Stimulated activated CD8-positive, alpha-beta memory T cell treated with anti-CD3 and anti-CD28 coated beads, Interleukin-12 subunit alpha, Interleukin-12 subunit beta, amount 100 ng/mL, for 24 hours (primary cell): Measurements from ENCODE around the gene ULBP2.
"Not testable (repeated sequence)": the region's sequence is repeated elsewhere in the genome, so short reads cannot be mapped to it uniquely, and the experiment has no call there.

Source experiments
- DNase-seq: peaks from one replicate; pipeline ENCODE4 v3.0.0-alpha.2; 2020; ENCODE audit errors: extremely low read depth

ULBP2 gene

DNA sequence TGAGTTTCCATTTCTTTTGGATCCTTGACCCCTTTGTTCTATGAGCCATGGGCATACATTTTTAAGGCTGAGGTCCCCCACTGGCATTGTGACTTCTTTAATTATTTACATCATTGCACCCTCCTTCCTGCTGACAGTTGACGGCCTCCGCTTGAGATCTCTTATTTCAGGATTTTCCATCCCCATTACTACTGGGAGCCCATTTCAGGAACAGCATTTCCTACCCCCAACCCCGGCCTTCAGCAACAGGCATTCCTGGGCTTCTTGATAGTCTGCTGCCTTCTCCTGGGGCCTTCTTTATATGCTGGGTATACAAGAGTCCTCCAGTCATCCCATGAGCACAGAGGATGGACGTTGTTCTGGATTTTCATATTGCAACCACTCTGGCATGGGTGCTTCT is 25.8 kb downstream of the ULBP2 start:
- no peak for DNase-seq

DNA sequence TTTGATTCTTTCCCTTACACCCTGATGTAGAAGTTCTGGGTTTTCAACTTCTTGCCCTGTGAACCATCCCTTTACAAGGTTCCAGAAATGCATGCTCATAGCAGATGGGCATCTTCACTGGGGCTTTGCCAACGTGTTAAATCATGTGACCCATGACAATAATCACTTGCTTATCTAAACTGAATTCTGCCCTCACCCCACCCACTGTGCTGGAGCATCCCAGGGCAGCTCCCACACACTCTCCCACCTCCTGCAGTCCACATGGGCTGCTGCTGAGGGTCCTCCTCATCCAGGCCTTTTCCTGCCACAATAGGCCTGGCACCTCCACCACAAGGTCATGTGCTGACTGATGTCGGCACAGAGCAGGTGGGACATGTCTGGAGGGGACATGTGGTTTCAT is 26.2 kb downstream of the ULBP2 start:
- DNase-seq: not testable (repeated sequence)

DNA sequence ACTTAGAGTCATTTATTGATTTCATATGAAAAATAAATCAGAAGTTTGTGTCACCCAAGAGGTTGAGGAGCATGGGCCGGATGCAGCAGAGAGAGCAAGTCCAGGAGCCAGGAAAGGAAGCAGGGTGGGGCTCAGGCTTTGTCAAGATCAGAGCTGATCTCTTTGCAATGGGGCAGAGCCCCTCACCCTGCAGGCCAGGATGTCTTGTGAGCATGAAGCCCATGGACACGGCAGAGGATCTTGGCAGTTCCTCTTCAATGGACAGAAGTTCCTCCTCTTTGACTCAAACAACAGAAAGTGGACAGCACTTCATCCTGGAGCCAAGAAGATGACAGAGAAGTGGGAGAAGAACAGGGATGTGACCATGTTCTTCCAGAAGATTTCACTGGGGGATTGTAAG is 27.1 kb downstream of the ULBP2 start:
- DNase-seq: not testable (repeated sequence)

DNA sequence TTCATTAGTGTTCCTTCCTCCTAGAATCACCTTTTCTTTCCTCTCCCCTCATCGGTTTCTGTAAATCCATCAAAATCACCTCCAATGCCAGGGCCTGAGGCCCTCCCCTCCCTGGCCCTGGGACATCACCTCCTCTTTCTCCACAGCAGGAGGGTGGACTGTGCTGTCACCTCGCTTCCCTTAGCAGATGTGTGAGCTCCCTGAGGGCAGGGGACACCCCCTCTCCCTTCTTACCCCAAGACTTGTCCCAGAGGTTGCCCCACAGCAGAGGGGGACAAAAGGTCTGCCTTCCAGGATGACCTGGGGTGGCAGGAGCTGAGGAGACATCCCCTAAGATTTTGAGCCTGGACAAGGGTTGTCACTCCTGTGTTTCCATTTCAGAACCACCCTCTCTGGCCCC is 27.8 kb downstream of the ULBP2 start:
- no peak for DNase-seq

DNA sequence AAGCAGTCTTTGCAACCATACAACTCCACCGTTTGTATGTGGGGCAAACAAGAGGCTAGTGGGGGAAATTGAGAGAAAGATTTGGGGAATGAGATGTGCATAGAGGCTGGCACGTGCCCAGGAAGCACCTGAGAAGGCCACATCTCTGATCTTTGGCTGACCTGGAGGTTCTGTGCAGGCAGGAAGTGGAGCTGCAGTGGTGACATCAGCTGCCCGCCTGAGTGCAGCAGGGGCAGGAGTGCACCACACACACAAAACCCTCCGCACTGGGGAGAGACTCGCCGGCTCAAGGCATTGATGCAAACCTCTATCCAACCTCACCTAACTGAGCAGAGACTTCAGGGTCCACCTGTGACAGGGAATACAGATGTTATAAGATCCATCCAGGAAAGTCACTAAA is 32.6 kb downstream of the ULBP2 start:
- DNase-seq: not testable (repeated sequence)

DNA sequence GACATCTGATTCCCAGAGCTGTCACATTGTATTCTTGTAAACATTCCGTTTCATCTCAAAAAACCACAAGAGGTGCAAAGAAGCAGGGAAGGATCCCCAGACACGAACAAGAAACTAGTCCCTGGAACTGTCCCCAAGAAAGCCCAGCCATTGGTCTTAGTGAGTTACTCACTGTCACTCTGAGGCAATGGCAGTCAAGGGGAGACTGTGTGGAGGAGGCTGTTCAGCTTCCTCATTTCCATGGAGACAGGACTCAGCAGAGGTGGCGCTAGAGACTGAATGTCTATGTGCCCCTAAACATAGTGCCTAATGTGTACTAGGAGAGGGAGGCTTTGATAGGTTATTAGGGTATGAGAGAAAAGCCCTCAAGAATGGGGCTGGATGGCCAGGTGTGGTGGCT is 33.0 kb downstream of the ULBP2 start:
- DNase-seq: no peak

DNA sequence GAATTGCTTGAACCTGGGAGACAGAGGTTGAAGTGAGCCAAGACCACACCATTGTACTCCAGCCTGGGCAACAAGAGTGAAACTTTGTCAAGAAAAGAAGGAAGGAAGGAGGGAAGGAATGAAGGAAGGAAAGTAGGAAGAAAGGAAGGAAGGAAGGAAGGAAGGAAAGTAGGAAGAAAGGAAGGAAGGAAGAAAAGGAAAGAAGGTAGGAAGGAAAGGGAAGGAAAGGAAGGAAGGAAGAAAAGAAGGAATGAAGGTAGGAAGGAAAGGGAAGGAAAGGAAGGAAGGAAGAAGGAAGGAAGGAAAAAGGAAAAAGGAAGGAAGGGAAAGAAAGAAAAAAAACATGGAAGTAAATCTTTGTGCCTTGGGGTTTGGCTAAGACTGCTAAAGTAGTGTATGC is 33.6 kb downstream of the ULBP2 start:
- DNase-seq: no peak

DNA sequence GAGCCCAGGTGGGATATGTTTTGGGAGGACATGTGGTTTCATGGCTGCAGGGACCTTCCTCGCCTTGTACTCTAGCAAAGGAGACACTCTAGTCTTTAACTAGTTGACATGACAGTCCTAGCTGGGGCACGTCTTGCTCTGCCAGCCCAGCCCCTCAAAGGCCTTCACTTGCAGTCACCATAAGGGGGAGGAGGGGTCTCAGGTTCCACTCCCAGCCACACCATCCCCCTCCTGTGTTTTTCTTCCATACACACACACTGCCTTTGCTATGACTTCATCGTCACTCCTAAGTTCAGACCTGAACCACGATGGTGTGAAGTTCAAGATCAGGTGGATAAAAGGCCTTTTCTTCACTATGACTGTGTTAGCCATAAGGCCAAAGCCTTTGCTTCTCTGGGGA is 35.4 kb downstream of the ULBP2 start:
- no peak for DNase-seq

DNA sequence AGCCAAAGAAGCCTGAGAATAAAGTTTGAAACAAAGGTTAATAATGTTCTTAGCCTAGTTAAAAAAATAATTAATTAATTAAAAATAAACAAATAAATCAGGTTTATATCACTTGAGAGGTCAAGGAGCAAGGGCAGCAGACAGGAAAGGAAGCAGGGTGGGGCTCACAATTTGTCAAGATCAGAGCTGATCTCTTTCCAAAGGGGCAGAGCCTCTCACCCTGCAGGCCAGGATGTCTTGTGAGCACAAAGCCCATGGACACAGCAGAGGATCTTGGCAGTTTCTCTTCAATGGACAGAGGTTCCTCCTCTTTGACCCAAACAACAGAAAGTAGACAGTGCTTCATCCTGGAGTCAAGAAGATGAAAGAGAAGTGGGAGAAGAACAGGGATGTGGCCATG is 36.8 kb downstream of the ULBP2 start:
- DNase-seq: no peak

DNA sequence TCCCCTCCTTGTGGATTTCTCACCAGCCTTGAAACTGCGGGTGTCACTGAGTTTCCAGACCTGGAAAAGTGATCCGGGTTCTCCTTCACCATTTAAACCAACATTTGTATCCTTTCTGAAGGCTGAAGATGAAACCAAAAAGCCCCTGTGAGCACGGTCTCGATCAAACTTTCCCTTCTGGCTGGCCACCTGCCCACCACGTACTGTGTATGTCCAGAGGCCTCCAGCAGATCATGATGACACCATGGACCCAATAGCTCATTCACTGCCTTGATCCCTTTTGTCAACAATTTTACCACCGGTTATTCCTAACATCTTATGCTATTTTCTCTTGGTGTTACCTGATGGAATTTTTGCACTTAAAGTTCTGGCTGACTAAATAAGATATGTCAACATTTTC is 37.5 kb downstream of the ULBP2 start:
- DNase-seq: no peak

DNA sequence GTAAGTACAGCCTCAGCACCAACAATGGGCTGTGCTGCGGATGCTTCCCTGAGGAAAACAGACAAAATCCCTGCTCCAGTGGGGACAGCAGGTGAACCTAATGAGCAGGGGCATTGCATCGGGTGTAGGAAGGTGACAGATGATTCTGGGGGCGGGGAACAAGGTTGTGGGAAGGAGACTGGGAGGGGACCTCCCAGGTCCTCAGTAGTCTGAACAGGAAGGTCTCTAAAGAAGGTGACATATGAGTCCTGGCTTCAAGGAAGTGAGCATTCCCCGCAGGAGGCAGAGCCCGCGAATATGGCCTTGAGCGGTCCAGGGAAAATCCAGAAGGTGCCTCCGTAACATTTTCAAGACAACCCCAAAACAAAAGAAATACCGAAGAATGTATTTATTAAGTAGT is 41.3 kb downstream of the ULBP2 start:
- DNase-seq: no peak

DNA sequence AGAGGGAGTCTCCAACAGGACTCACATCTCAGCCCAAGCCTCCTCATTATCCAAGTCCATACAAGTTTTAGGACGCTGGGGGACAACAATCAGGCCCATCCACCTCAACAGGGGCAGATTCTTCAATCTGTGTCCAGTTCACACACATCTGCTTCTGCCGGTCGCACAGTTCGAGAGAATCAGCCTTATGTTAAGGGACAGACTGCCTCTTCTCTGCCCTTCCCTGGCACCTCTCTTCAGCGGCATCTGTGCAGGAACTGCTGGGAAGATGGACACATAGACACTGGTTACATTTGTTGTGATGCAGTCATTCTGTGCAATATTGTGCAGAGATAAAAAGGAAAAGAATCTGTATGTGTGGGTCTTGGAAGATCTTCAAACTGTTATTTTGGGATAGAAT is 43.0 kb downstream of the ULBP2 start:
- DNase-seq: no peak

DNA sequence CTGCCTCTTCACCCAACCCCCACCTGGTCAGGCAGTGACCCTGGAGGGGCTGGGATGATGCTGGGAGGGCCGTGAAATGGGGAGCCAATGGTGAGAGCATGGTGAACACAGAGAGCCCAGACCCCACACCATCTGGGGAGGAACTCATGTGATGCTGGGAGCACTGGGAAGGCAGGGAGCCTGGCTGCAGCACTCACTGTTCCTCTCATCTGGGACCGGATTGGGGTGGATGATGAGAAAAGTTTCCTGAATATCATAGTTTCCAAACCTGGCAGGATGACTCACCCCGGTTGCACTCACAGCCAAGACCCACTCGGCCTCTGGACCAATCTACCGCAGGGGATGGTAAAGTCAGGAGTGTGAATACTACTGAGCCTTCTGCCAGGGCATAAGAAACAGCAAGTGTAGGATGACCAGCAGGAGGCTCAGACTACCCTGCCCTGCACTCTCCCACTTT is 43.7 kb downstream of the ULBP2 start:
- DNase-seq: no peak

DNA sequence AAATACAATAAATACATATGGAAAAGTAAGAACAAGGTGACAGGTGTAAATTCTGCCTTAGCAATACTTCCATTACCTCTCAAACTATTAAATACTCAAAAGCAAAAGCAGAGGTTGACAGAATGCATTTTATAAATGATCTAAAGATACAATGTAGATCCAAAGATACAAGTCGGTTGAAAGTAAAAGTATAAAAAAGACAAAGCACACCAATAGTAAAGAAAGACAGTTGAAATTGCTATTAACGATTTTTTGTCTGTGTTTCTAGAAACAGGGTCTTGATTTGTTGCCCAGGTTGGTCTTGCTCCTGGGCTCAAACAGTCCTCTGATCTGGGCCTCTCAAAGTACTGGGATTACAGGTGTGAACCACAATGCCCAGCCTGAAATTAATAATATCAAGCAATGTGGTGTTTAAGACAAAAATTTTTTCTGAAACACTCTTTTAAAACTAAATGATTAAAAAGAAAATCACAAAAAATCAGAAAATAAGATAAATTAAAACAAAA is 45.8 kb downstream of the ULBP2 start:
- no peak for DNase-seq

DNA sequence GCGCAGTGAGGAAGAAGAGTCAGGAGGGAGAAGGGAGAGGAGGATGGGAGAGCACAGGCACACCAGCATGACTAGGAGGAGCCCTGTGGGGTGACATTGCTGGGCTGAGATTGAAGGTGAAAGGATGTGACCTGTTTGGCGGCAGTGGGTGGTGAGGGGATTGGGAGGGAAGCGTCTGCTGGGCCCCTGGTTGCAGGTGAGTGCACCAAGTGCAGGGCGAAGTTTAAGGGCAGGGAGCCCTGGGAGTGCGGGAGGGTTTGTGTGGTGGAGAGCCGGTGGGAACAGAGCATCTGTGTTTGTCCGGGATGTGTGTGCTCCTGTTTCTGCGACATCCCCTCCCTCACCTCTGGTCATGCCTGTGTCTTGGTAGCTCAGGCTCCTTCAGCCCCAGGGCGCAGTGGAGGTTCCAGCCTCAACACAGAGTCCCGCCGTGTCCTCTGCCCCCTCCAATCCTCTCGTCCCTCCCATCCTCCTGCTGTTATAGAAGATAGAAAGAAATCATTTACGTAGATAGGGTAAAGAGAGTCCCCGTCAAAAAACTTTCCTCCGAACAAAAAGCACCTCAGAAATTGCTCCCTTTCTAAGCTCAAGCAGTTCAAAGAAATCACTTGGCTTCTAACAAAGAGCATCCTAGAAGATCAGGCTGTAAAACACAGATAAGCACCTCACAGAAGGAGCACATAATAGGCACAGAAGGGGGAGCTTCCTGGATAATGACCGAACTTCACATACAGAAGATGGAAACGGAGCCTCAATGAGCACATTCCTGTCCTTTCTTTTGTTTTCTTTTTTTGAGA is 46.9 kb downstream of the ULBP2 start:
- no peak for DNase-seq

DNA sequence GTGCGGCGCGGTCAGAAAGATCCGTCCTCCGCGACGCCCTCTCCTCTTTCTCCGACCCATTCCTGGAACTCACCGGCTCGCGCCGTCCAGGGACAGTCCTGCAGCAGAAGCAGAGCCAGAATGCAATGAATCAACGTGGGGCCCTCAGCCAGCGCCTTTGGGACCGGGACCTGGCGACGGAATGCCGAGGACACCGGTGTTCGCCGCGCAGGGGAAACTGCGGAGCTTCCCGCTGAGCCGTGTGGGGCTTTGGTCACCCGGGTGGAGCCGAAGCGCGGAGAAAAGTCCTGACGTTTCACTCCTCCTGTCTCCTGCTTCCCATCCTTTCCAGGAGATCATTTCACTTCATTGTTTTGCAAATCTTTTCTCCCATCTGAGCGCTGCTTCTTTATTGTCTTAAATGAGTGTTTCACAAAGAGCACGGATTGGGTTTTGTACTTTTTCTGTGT is 48.4 kb downstream of the ULBP2 start:
- DNase-seq: no peak

DNA sequence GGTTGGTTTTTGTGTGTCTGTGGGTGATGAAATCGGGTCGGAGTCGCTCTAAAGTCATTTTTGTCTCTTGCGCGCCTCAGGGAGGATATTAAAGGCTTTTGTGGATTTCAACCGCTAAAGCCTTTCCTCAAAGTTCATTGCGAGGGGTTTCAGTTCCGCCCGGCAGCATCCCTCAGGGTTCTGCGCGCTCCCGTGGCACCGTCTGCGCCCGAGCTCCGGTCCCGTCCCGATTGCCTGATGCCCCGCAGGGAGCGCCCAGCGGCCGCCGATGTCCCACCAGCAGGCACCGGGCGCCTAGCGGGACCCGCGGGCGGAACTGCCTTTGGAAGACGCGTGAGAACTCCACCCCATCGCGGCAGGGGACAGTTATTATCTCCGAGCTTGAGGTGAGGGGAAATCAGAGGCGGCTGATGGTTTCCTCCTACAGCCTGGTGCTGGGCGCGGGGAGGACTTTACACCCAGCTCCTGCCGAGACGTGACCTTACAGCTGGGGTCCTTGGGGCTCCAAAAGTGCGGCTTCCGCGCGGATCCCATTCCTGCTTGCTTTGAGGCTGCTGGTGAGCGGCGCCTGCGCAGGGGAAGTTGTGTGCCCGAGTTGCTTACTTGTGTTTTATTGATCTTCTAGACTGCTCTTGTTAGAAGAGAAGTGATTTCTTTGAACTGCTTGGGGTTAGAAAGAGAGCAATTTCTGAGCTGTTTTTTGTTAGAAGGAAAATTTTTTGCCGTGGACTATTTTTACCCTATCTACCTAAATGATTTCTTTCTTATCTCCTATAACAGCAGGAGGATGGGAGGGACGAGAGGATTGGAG is 49.1 kb downstream of the ULBP2 start:
- no peak for DNase-seq

DNA sequence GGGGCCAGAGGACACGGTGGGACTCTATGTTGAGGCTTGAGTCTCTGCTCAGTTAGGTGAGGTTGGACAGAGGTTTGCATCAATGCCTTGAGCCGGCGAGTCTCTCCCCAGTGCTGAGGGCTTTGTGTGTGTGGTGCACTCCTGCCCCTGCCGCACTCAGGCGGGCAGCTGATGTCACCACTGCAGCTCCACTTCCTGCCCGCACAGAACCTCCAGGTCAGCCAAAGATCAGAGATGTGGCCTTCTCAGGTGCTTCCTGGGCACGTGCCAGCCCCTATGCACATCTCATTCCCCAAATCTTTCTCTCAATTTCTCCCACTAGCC is 49.6 kb downstream of the ULBP2 start:
- DNase-seq: not testable (repeated sequence)

DNA sequence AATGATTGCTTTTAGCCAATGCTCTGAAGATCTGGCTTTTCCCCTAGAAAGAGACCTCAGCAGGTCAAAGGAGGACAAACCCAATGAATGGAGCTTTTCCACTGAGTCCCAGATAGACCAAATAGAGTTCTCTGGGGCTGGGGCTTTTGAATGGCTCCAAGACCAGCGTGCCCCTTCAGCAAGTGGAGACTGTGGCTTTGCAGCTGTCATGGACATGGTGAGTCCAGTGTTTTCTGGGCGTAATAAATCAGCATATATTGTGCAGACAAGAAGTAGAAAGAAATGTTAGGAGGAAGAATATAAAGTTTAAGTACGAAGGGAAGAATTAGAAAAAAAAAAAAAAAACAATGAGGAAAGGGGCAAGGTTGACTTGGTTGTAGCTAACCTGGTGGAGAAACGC is 50.0 kb downstream of the ULBP2 start:
- no peak for DNase-seq

DNA sequence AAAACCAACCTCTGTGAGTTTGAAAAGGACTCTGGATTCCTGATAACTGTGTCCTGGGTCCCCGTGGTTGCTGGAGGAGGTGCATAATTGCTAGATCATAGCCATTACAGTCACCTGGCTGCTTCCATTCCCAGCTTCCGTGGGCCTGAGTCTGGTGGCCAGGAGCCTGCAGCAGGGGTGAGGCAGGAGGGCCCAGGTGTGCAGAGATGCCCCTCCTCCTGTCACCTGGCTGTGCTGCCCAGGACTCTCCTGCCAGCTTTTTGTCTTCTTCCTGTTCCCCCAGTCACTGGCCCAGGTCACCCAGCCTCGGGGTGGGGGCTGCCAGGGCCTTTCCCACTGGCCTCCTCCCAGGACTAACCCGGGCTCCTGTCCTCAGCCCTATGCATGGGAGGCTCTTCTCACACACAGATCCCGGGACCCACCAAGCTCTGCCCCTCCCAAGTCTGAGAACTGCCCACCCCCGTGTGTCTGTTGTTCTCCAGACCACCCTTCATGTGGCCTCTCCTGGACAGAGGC is 53.5 kb downstream of the ULBP2 start:
- DNase-seq: no peak

DNA sequence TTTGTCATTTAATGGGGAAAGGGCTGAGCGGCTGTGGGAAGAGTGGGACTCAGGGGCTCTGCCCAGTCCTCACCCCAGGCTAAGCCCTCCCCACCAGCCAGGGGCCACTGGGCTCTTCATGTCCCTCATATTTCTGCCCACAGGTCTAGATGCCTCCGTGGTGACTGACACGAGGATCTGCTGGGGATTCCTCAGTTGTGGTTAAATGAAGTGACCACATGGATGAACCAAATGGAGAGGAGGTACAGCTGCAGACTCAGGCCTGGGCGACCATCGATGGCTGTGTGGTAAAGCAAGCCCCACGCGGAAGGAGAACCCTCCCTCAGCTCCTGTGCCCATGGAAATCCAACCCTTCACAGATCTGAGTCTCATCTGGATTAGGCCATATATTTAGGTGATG is 54.2 kb downstream of the ULBP2 start:
- no peak for DNase-seq
